HCT116 (cell line): Measurements from ENCODE around the gene POR. TPM values are rescaled to one million over a fixed set of nuclear protein-coding genes. Genes with fewer than 3 reads are reported as not detected.

Experiments
- ATAC-seq: fragments of 200-7000 bp; cut with Tn5 transposase; 2 replicates; pipeline ENCODE4 v1.9.1; 2020; ENCODE audit warnings: mild to moderate bottlenecking, moderate library complexity
- BruUV-seq: library from RNA; stranded (reverse); fragments of 400-500 nt; replicated peaks from 2 replicates; lab custom pipeline; 2021; lab: Mats Ljungman, UMichigan
- CTCF ChIA-PET: fragments of 300-600 bp; sonication (Branson Sonifier 250); formaldehyde crosslinking; loops from one replicate; lab custom pipeline; 2021; ENCODE audit warnings: antibody characterized with exemption; lab: Charles Lee
- POLR2A ChIA-PET: fragments of 300-600, 350-600 bp; sonication (Branson Sonifier 250); formaldehyde crosslinking; loops from one replicate; lab custom pipeline; 2021; ENCODE audit warnings: antibody characterized with exemption; lab: Charles Lee
- RAD21 ChIA-PET, 2 experiments: fragments of 300-600 bp; sonication (Branson Sonifier 250); formaldehyde crosslinking; loops; one replicate each; lab custom pipeline; 2023; ENCODE audit warnings: low total read pairs in 2 of 2; ENCODE audit not compliant: uncharacterized antibody in 2 of 2, unreplicated experiment in 2 of 2, low non-redundant PET in 1 of 2; lab: Charles Lee
- DNase-seq: peaks from one replicate; pipeline ENCODE4 v3.0.0-alpha.2; 2010; ENCODE audit warnings: low read depth, low spot score
- H2AFZ ChIP-seq: fragments of 200-600 bp; shearing (Covaris generic), sonication (generic); 2 replicates; pipeline ENCODE4 v1.6.1; 2017; ENCODE audit warnings: low read depth, mixed run types, mixed read lengths, antibody characterized with exemption, low read length; ENCODE audit not compliant: poor library complexity, severe bottlenecking
- H3K27ac ChIP-seq: 2 replicates; pipeline ENCODE4 v1.5.1; 2012; ENCODE audit warnings: low read depth, low read length
- H3K27me3 ChIP-seq: fragments of 200-600 bp; sonication (generic); 2 replicates; pipeline ENCODE4 v1.6.1; 2016; ENCODE audit warnings: mixed run types, low read length, mixed read lengths; ENCODE audit not compliant: insufficient read depth
- H3K36me3 ChIP-seq, 2 experiments: fragments of 200-500 bp in 1 of 2; fragments of 200-600 bp in 1 of 2; sonication (Bioruptor generic) in 1 of 2; sonication (generic) in 1 of 2; 2 replicates each; pipeline versions ENCODE4 v1.5.1 to v1.6.1; 2014 to 2016; ENCODE audit warnings: low read length in 2 of 2, inconsistent platforms in 1 of 2, mixed read lengths in 1 of 2, mixed run types in 1 of 2; ENCODE audit not compliant: insufficient read depth in 2 of 2, control insufficient read depth in 1 of 2
- H3K4me1 ChIP-seq, 2 experiments: fragments of 200-600 bp in 1 of 2; sonication (generic) in 1 of 2; 2 replicates each; pipeline versions ENCODE4 v1.5.1 to v1.6.1; 2012 to 2017; ENCODE audit warnings: low read length in 2 of 2, inconsistent platforms in 1 of 2, mild to moderate bottlenecking in 1 of 2, mixed read lengths in 1 of 2, mixed run types in 1 of 2, moderate library complexity in 1 of 2; ENCODE audit not compliant: insufficient read depth in 2 of 2, control insufficient read depth in 1 of 2
- H3K4me2 ChIP-seq: fragments of 200-600 bp; sonication (generic); 2 replicates; pipeline ENCODE4 v1.6.1; 2017; ENCODE audit warnings: mixed run types, low read length, mixed read lengths
- H3K4me3 ChIP-seq, 2 experiments: fragments of 200-600 bp in 1 of 2; sonication (generic) in 1 of 2; replicated peaks in 1 of 2; 2 replicates each; pipeline ENCODE4 v1.5.1; 2011 to 2016; ENCODE audit warnings: low read length in 2 of 2, control low read depth in 1 of 2, low read depth in 1 of 2, mild to moderate bottlenecking in 1 of 2, mixed read lengths in 1 of 2, mixed run types in 1 of 2
- H3K79me2 ChIP-seq: fragments of 200-600 bp; sonication (generic); 2 replicates; pipeline ENCODE4 v1.6.1; 2017; ENCODE audit warnings: mild to moderate bottlenecking, mixed run types, low read length, moderate library complexity, mixed read lengths; ENCODE audit not compliant: insufficient read depth
- H3K9ac ChIP-seq: fragments of 200-600 bp; sonication (generic); 2 replicates; pipeline ENCODE4 v1.6.1; 2016; ENCODE audit warnings: low read length, mixed read lengths
- H3K9me2 ChIP-seq: fragments of 200-600 bp; sonication (generic), shearing (Covaris generic); 2 replicates; pipeline ENCODE4 v1.6.1; 2017; ENCODE audit warnings: mixed run types, mild to moderate bottlenecking, moderate library complexity; ENCODE audit not compliant: insufficient read depth
- H3K9me3 ChIP-seq, 2 experiments: fragments of 200-500 bp in 1 of 2; fragments of 200-600 bp in 1 of 2; sonication (Bioruptor generic) in 1 of 2; sonication (generic) in 1 of 2; 2 replicates each; pipeline ENCODE4 v1.6.1; 2014 to 2017; ENCODE audit warnings: low read length in 2 of 2, mixed read lengths in 2 of 2, inconsistent platforms in 1 of 2, low read depth in 1 of 2, mild to moderate bottlenecking in 1 of 2, mixed run types in 1 of 2, moderate library complexity in 1 of 2; ENCODE audit not compliant: control insufficient read depth in 1 of 2, insufficient read depth in 1 of 2
- H4K20me1 ChIP-seq: fragments of 200-600 bp; sonication (generic), shearing (Covaris generic); 2 replicates; pipeline ENCODE4 v1.6.1; 2017; ENCODE audit warnings: mixed run types, mild to moderate bottlenecking, moderate library complexity; ENCODE audit not compliant: insufficient read depth
- EZH2 ChIP-seq: fragments of 200-600 bp; sonication (generic); IDR thresholded peaks from 2 replicates; pipeline ENCODE4 v1.6.1; 2017; ENCODE audit warnings: antibody characterized with exemption, mixed run types
- EZH2phosphoT487 ChIP-seq: fragments of 200-600 bp; IDR thresholded peaks from 2 replicates; pipeline ENCODE4 v1.6.1; 2018; ENCODE audit warnings: antibody characterized with exemption, borderline replicate concordance
- POLR2A ChIP-seq: IDR thresholded peaks from 2 replicates; pipeline ENCODE4 v1.7.0; 2011; ENCODE audit warnings: borderline replicate concordance; ENCODE audit not compliant: insufficient read depth, insufficient read length; ENCODE audit errors: extremely low read depth
- SP1 ChIP-seq: IDR thresholded peaks from 2 replicates; pipeline ENCODE4 v1.6.1; 2012; ENCODE audit warnings: low read depth
- ZFX ChIP-seq: fragments of 450-650 bp; IDR thresholded peaks from 2 replicates; pipeline ENCODE4 v1.6.1; 2017
- ZNF274 ChIP-seq: fragments of 200-500 bp; sonication (Bioruptor generic); IDR thresholded peaks from 2 replicates; pipeline ENCODE4 v1.6.1; 2014; ENCODE audit warnings: mild to moderate bottlenecking, low read depth, low read length, inconsistent platforms
- intact Hi-C: fragments of 100-400 bp; cut with micrococcal nuclease; formaldehyde crosslinking; loops from 2 replicates; pipeline ENCODE4 v1.10.0; 2022
- total RNA-seq: library from RNA; stranded (reverse); gene quantifications from one replicate; pipeline ENCODE4 v1.2.1, GENCODE V29; 2021; ENCODE audit not compliant: unreplicated experiment
- TF ChIP-seq, protein P1 (sequence below): IDR thresholded peaks from 2 replicates; pipeline ENCODE4 v1.6.1; 2012; ENCODE audit warnings: low read depth
- TF ChIP-seq, protein P2 (sequence below): IDR thresholded peaks from 2 replicates; pipeline ENCODE4 v1.6.1; 2012

POR gene
- total RNA-seq, 1 experiment from 2014 or later, result 120 TPM

DNA sequence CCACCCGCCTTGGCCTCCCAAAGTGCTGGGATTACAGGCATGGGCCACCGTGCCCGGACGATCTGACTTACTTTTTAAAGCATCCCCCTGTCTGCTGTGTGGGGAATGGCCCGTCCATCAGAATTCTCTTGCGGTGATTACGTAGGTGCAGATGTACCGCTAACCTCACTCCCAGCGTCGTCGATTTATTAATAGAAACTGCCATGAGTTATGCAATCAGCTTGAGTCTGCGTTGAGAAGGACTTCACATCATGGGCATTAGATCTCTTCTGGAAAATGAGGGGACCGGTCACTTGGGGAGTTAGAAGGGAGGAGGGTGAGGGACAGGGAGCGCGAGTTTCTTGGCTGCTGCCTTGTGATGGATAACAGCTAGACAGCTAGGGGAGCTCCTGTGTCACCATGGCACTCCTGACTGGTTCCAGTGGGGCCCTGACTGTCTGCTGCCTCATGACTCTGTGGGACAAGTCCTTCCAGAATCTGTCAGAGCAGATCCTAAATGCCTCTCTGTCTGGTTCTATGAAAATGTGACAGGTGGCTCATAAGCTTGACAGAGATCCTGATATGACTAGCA, 35.2 kb downstream of the POR start (continued):
- TF ChIP-seq EZH2phosphoT487, result no peak
- no peak for TF ChIP-seq EZH2
- TF ChIP-seq, protein P1, sequence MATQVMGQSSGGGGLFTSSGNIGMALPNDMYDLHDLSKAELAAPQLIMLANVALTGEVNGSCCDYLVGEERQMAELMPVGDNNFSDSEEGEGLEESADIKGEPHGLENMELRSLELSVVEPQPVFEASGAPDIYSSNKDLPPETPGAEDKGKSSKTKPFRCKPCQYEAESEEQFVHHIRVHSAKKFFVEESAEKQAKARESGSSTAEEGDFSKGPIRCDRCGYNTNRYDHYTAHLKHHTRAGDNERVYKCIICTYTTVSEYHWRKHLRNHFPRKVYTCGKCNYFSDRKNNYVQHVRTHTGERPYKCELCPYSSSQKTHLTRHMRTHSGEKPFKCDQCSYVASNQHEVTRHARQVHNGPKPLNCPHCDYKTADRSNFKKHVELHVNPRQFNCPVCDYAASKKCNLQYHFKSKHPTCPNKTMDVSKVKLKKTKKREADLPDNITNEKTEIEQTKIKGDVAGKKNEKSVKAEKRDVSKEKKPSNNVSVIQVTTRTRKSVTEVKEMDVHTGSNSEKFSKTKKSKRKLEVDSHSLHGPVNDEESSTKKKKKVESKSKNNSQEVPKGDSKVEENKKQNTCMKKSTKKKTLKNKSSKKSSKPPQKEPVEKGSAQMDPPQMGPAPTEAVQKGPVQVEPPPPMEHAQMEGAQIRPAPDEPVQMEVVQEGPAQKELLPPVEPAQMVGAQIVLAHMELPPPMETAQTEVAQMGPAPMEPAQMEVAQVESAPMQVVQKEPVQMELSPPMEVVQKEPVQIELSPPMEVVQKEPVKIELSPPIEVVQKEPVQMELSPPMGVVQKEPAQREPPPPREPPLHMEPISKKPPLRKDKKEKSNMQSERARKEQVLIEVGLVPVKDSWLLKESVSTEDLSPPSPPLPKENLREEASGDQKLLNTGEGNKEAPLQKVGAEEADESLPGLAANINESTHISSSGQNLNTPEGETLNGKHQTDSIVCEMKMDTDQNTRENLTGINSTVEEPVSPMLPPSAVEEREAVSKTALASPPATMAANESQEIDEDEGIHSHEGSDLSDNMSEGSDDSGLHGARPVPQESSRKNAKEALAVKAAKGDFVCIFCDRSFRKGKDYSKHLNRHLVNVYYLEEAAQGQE, result no peak
- TF ChIP-seq SP1, result no peak
- TF ChIP-seq POLR2A, result no peak
- no peak for TF ChIP-seq ZFX

- Histone ChIP-seq H3K4me3 (no peak overlapping the region), H3K9me3 (no peaks in the 10 kb centered on the region), H3K9ac (no peak overlapping the region), H3K4me1 (peaks cover 7 to 11% of the 10 kb centered on the region in 2 experiments; a peak in 2 of 4 replicates), H3K4me2 (no peak overlapping the region), H3K9me2 (no peaks in the 10 kb centered on the region), H3K27ac (no peak overlapping the region), H3K36me3 (peaks cover 7 to 10% of the 10 kb centered on the region in 2 experiments; a peak in 3 of 4 replicates), H3K27me3 (no peaks in the 10 kb centered on the region), H3K79me2 (peaks cover 3% of the 10 kb centered on the region; the same call in 1 of the 2 replicates), H2AFZ (no peak overlapping the region), H4K20me1 (no peaks in the 10 kb centered on the region)
- POLR2A ChIA-PET, result interaction anchor here (0.9 kb wide), 1 partner anchor 9 kb away, joined by 3 read pairs; no protein-coding TSS in a partner anchor
- BruUV-seq, result no TSS peak
- no peak for TF ChIP-seq ZNF274
- TF ChIP-seq, protein P2, sequence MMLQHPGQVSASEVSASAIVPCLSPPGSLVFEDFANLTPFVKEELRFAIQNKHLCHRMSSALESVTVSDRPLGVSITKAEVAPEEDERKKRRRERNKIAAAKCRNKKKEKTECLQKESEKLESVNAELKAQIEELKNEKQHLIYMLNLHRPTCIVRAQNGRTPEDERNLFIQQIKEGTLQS, result no peak
- intact Hi-C loops, result no loop called here
- RAD21 ChIA-PET, result interaction anchor here in 1 of 2 experiments (0.6 kb wide), 1 partner anchor 264 kb away, joined by 8 read pairs; no protein-coding TSS in a partner anchor
- DNase-seq (no peak), ATAC-seq (no peak)
- CTCF ChIA-PET, result interaction anchor here (0.9 kb wide), 1 partner anchor 85 kb away, joined by 3 read pairs; no protein-coding TSS in a partner anchor
Observed at GRCh38 chr7:75951506-75951905, 36.6 kb downstream of the POR start.
